Neural progenitor cell (in vitro differentiated cells): ENCODE results near the gene CCSER1. TPM values are rescaled to one million over a fixed set of nuclear protein-coding genes. Genes with fewer than 3 reads are reported as not detected.
"Not testable (repeated sequence)": the region's sequence is repeated elsewhere in the genome, so short reads cannot be mapped to it uniquely, and the experiment has no call there.

Source experiments
- DNase-seq: peaks from one replicate; pipeline ENCODE4 v3.0.0-alpha.2; 2016; ENCODE audit warnings: low spot score
- H2AFZ ChIP-seq: fragments of 200-600 bp; sonication (generic); replicated peaks from 2 replicates; pipeline ENCODE4 v1.6.1; 2016; ENCODE audit warnings: antibody characterized with exemption
- H3F3A ChIP-seq: fragments of 200-600 bp; sonication (generic); 2 replicates; pipeline ENCODE4 v1.6.1; 2016; ENCODE audit warnings: antibody characterized with exemption, low read depth
- H3K27ac ChIP-seq: fragments of 200-600 bp; sonication (generic); 2 replicates; pipeline ENCODE4 v1.5.1; 2016; ENCODE audit warnings: mild to moderate bottlenecking
- H3K27me3 ChIP-seq: fragments of 200-600 bp; sonication (generic); 2 replicates; pipeline ENCODE4 v1.6.1; 2016; ENCODE audit warnings: mild to moderate bottlenecking, moderate library complexity
- H3K36me3 ChIP-seq: fragments of 200-600 bp; sonication (generic); 2 replicates; pipeline ENCODE4 v1.5.1; 2016
- H3K4me1 ChIP-seq: fragments of 200-600 bp; sonication (generic); 2 replicates; pipeline ENCODE4 v1.6.1; 2016; ENCODE audit warnings: mixed run types
- H3K4me2 ChIP-seq: fragments of 200-600 bp; sonication (generic); 2 replicates; pipeline ENCODE4 v1.6.1; 2016
- H3K4me3 ChIP-seq: fragments of 200-600 bp; sonication (generic); 2 replicates; pipeline ENCODE4 v1.5.1; 2016
- H3K79me2 ChIP-seq: fragments of 200-600 bp; sonication (generic); 2 replicates; pipeline ENCODE4 v1.6.1; 2016; ENCODE audit warnings: low read depth
- H3K9ac ChIP-seq: fragments of 200-600 bp; sonication (generic); 2 replicates; pipeline ENCODE4 v1.6.1; 2016
- H3K9me3 ChIP-seq: fragments of 200-600 bp; sonication (generic); 2 replicates; pipeline ENCODE4 v1.5.1; 2016; ENCODE audit warnings: low read depth
- H4K20me1 ChIP-seq: fragments of 200-600 bp; sonication (generic); 2 replicates; pipeline ENCODE4 v1.6.1; 2016; ENCODE audit warnings: low read depth
- H3K27ac Mint-ChIP-seq: 3 replicates; pipeline ENCODE4 v1.8.0; 2021; ENCODE audit warnings: mixed read lengths
- H3K27me3 Mint-ChIP-seq: 2 replicates; pipeline ENCODE4 v1.8.0; 2022; ENCODE audit warnings: low read depth, mild to moderate bottlenecking, inconsistent platforms, moderate library complexity, mixed read lengths; ENCODE audit not compliant: insufficient read depth
- H3K36me3 Mint-ChIP-seq: 3 replicates; pipeline ENCODE4 v1.8.0; 2021; ENCODE audit warnings: mixed read lengths
- H3K4me1 Mint-ChIP-seq: 3 replicates; pipeline ENCODE4 v1.8.0; 2021; ENCODE audit warnings: mixed read lengths
- H3K4me3 Mint-ChIP-seq: 3 replicates; pipeline ENCODE4 v1.8.0; 2021; ENCODE audit warnings: mild to moderate bottlenecking, moderate library complexity, mixed read lengths
- H3K9me3 Mint-ChIP-seq: 3 replicates; pipeline ENCODE4 v1.8.0; 2020; ENCODE audit warnings: mixed read lengths
- EZH2 ChIP-seq: fragments of 200-600 bp; sonication (generic); IDR thresholded peaks from 2 replicates; pipeline ENCODE4 v1.6.1; 2017; ENCODE audit warnings: antibody characterized with exemption, mild to moderate bottlenecking, moderate library complexity
- EZH2phosphoT487 ChIP-seq: fragments of 200-600 bp; sonication (generic); IDR thresholded peaks from 2 replicates; pipeline ENCODE4 v1.6.1; 2017; ENCODE audit warnings: antibody characterized with exemption
- total RNA-seq: library from RNA; depleted of rRNA; stranded (reverse); fragments of >200 nt; gene quantifications from 2 replicates; pipeline ENCODE4 v1.2.3, GENCODE V29; 2015; ENCODE audit warnings: low replicate concordance
- TF ChIP-seq, protein P1 (sequence below): fragments of 200-600 bp; sonication (generic); IDR thresholded peaks from 2 replicates; pipeline ENCODE4 v1.5.1; 2017; ENCODE audit warnings: antibody characterized with exemption, mild to moderate bottlenecking

The CCSER1 gene
- total RNA-seq, 1 donor from 2014 or later = 0.77 TPM

DNA sequence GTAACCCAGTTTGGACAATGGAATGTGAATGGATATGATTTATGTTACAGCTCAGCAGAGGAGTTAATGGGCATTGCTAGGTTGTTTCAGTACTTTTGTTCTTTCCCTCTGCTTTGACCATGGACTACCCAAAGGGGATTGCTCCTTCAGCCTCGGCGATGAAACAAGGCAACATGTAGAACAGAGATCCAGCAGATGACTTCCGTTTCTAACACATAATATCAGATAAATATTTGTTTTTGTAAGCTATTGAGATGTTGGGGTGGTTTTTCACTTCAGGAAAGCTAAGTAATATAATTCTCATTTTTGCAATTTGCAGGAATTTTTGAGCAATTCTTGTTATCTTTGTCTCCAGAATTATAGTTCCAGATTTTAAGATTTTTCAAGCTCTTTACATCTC lies 1241.9 kb downstream of the CCSER1 start:
- Mint-ChIP-seq H3K27me3 (no peaks in the 10 kb centered on the region), H3K36me3 (no peaks in the 10 kb centered on the region), H3K27ac (no peak overlapping the region), H3K4me3 (no peak overlapping the region), H3K4me1 (no peaks in the 10 kb centered on the region), H3K9me3 (no peaks in the 10 kb centered on the region)
- no peak for DNase-seq
- Histone ChIP-seq H3K4me3 (no peak overlapping the region), H3F3A (no peaks in the 10 kb centered on the region), H3K79me2 (no peaks in the 10 kb centered on the region), H4K20me1 (no peaks in the 10 kb centered on the region), H3K4me1 (no peaks in the 10 kb centered on the region), H3K4me2 (no peak overlapping the region), H3K9ac (no peak overlapping the region), H2AFZ (no peak overlapping the region), H3K27me3 (no peaks in the 10 kb centered on the region), H3K27ac (no peak overlapping the region), H3K36me3 (no peaks in the 10 kb centered on the region), H3K9me3 (no peaks in the 10 kb centered on the region)
- TF ChIP-seq EZH2phosphoT487 (no peak), EZH2 (no peak)
- TF ChIP-seq, protein P1, sequence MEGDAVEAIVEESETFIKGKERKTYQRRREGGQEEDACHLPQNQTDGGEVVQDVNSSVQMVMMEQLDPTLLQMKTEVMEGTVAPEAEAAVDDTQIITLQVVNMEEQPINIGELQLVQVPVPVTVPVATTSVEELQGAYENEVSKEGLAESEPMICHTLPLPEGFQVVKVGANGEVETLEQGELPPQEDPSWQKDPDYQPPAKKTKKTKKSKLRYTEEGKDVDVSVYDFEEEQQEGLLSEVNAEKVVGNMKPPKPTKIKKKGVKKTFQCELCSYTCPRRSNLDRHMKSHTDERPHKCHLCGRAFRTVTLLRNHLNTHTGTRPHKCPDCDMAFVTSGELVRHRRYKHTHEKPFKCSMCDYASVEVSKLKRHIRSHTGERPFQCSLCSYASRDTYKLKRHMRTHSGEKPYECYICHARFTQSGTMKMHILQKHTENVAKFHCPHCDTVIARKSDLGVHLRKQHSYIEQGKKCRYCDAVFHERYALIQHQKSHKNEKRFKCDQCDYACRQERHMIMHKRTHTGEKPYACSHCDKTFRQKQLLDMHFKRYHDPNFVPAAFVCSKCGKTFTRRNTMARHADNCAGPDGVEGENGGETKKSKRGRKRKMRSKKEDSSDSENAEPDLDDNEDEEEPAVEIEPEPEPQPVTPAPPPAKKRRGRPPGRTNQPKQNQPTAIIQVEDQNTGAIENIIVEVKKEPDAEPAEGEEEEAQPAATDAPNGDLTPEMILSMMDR = no peak

DNA sequence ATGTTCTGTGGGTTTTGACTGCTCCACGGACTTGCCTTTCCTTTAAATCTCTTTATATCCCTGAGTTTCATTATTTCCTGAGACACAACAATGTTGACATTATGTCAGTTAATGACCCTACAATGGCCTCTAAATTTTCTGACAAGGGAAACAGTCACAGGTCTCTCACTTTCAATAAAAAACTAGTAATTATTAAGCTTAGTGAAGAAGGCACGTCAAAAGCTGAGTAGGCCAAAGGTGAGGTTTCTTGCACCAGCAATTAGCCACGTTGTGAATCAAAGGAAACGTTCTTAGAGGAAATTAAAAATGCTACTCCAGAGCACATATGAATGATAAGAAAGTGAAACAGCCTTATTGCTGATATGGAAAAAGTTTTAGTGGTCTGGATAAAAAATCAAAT lies 1246.4 kb downstream of the CCSER1 start:
- Histone ChIP-seq H3K27me3 (no peaks in the 10 kb centered on the region), H4K20me1 (no peaks in the 10 kb centered on the region), H3F3A (no peaks in the 10 kb centered on the region), H3K4me3 (no peak overlapping the region), H2AFZ (no peak overlapping the region), H3K36me3 (no peaks in the 10 kb centered on the region), H3K27ac (no peak overlapping the region), H3K4me1 (no peaks in the 10 kb centered on the region), H3K9ac (no peak overlapping the region), H3K4me2 (no peak overlapping the region), H3K79me2 (no peaks in the 10 kb centered on the region), H3K9me3 (no peaks in the 10 kb centered on the region)
- TF ChIP-seq, protein P1 = no peak
- no peak for TF ChIP-seq EZH2
- TF ChIP-seq EZH2phosphoT487 = no peak
- H3K27ac Mint-ChIP-seq = no peak overlapping the region
- peaks cover 13% of the 10 kb centered on the region for H3K9me3 Mint-ChIP-seq
- no peak overlapping the region for H3K4me3 Mint-ChIP-seq
- no peaks in the 10 kb centered on the region for H3K4me1 Mint-ChIP-seq
- no peaks in the 10 kb centered on the region for H3K27me3 Mint-ChIP-seq
- DNase-seq = no peak
- H3K36me3 Mint-ChIP-seq = no peaks in the 10 kb centered on the region

DNA sequence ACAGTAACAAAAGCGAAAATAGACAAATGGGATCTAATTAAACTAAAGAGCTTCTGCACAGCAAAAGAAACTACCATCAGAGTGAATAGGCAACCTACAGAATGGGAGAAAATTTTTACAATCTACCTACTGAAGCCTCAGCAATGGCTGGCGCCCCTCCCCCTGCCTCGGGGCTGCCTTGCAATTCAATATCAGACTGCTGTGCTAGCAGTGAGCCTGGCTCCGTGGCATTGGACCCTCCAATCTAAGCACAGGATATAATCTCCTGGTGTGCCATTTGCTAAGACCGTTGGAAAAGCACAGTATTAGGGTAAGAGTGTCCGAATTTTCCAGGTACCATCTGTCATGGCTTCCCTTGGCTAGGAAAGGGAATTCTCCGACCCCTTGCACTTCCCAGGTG lies 1278.2 kb downstream of the CCSER1 start:
- not testable (repeated sequence) for DNase-seq, H3K79me2 ChIP-seq, H3K9me3 Mint-ChIP-seq, H3K4me1 ChIP-seq, H3K27me3 ChIP-seq, H3K4me3 ChIP-seq, H3K36me3 Mint-ChIP-seq, H3K27ac Mint-ChIP-seq, H2AFZ ChIP-seq, H3K36me3 ChIP-seq, H3F3A ChIP-seq, H3K27ac ChIP-seq, H4K20me1 ChIP-seq, H3K9me3 ChIP-seq, H3K27me3 Mint-ChIP-seq, H3K9ac ChIP-seq, H3K4me1 Mint-ChIP-seq, H3K4me3 Mint-ChIP-seq, H3K4me2 ChIP-seq

DNA sequence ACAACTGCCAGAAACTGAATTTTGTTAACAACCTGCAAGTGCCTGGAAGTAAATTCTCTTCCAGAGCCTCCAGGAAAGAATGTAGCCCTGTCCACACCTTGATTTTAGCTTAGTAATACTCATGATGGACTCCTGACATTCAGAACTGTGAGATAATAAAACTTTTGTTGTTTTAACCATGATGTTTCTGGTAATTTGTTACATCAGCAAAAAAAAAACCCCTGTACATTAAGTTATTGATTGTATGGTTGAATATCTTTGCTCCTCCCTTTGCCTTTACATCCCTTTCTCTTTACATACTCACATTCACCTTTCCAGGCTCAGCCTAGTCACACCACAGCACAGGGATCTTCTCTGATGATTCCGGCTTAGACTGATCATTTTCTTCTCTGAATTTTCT lies 1294.8 kb downstream of the CCSER1 start:
- H3K9me3 ChIP-seq = no peaks in the 10 kb centered on the region
- H3K27ac ChIP-seq = no peak overlapping the region
- H2AFZ ChIP-seq = no peak overlapping the region
- H3K4me3 ChIP-seq = no peak overlapping the region
- peaks cover 4% of the 10 kb centered on the region for H3K27me3 Mint-ChIP-seq
- no peaks in the 10 kb centered on the region for H3F3A ChIP-seq
- no peaks in the 10 kb centered on the region for H3K36me3 Mint-ChIP-seq
- no peaks in the 10 kb centered on the region for H3K27me3 ChIP-seq
- TF ChIP-seq, protein P1 = no peak
- TF ChIP-seq EZH2phosphoT487 = no peak
- TF ChIP-seq EZH2 = no peak
- H3K9ac ChIP-seq = no peak overlapping the region
- no peak overlapping the region for H3K4me2 ChIP-seq
- no peaks in the 10 kb centered on the region for H3K79me2 ChIP-seq
- H4K20me1 ChIP-seq = no peaks in the 10 kb centered on the region
- H3K36me3 ChIP-seq = peaks cover 6% of the 10 kb centered on the region
- no peaks in the 10 kb centered on the region for H3K4me1 ChIP-seq
- no peak overlapping the region for H3K27ac Mint-ChIP-seq
- no peak for DNase-seq
- H3K9me3 Mint-ChIP-seq = peaks cover 6% of the 10 kb centered on the region
- no peaks in the 10 kb centered on the region for H3K4me1 Mint-ChIP-seq
- H3K4me3 Mint-ChIP-seq = no peak overlapping the region
